Sigmoid colon (tissue), 7 donors: ENCODE data around the gene PTPRH. TPM values are rescaled to one million over a fixed set of nuclear protein-coding genes. Genes with fewer than 3 reads are reported as not detected.
"Not testable (repeated sequence)": the region's sequence is repeated elsewhere in the genome, so short reads cannot be mapped to it uniquely, and the experiment has no call there.

ENCODE experiments used
- DNase-seq: peaks from one replicate; pipeline ENCODE4 v3.0.0-alpha.2; 2019
- H3K27ac ChIP-seq, 4 donors: fragments of 200-600 bp; sonication (generic); one replicate each; pipeline ENCODE4 v1.5.1; 2016 to 2019; ENCODE audit warnings: mild to moderate bottlenecking in 1 of 4
- H3K27me3 ChIP-seq, 3 donors: fragments of 200-600 bp; sonication (generic); one replicate each; pipeline ENCODE4 v1.5.1; 2019; ENCODE audit warnings: mild to moderate bottlenecking in 1 of 3
- H3K36me3 ChIP-seq, 4 donors: fragments of 200-600 bp; sonication (generic); one replicate each; pipeline ENCODE4 v1.5.1; 2016 to 2019
- H3K4me1 ChIP-seq, 4 donors: fragments of 200-600 bp; sonication (generic); one replicate each; pipeline ENCODE4 v1.5.1; 2017 to 2019
- H3K4me3 ChIP-seq, 4 donors: fragments of 200-600 bp; sonication (generic); one replicate each; pipeline ENCODE4 v1.5.1; 2017 to 2019; ENCODE audit warnings: mild to moderate bottlenecking in 2 of 4, moderate library complexity in 1 of 4
- H3K9me3 ChIP-seq, 4 donors: fragments of 200-600 bp in 3 of 4; sonication (generic) in 3 of 4; one replicate each; pipeline versions ENCODE4 v1.5.1 to v1.6.1; 2013 to 2019
- EP300 ChIP-seq, 4 donors: sonication (generic); formaldehyde crosslinking; IDR thresholded peaks; one replicate each; pipeline ENCODE4 v1.6.1; 2017; ENCODE audit warnings: antibody characterized with exemption in 4 of 4
- POLR2A ChIP-seq, 2 donors: fragments of 450-650 bp; IDR thresholded peaks; one replicate each; pipeline ENCODE4 v1.6.1; 2016; ENCODE audit warnings: antibody characterized with exemption in 2 of 2, mild to moderate bottlenecking in 2 of 2, moderate library complexity in 2 of 2
- POLR2AphosphoS5 ChIP-seq, 4 donors: sonication (generic); formaldehyde crosslinking; IDR thresholded peaks; one replicate each; pipeline ENCODE4 v1.6.1; 2017; ENCODE audit warnings: antibody characterized with exemption in 4 of 4
- WGBS, 2 donors: extraction: QIAGEN DNeasy Blood & Tissue Kit; methylation state at CpG; one replicate each; pipeline ENCODE4 v1.1.7; 2013; 5-methylcytosine and 5-hydroxymethylcytosine counted together
- intact Hi-C: fragments of 100-400 bp; cut with DNase I; formaldehyde crosslinking; loops from one replicate; pipeline ENCODE4 v1.15.1; 2023
- polyA plus RNA-seq, 3 donors: library from polyadenylated mRNA; stranded (reverse); fragments of 200-250 nt; gene quantifications; one replicate each; pipeline ENCODE4 v1.2.3, GENCODE V29; 2013
- total RNA-seq, 4 donors: library from RNA; depleted of rRNA; stranded (reverse); fragments of >200 nt; gene quantifications; one replicate each; pipeline ENCODE4 v1.1.0, GENCODE V29; 2016
- TF ChIP-seq, protein P1 (sequence below), 4 experiments: fragments of 450-650 bp in 3 of 4; fragments of 200-600 bp in 1 of 4; IDR thresholded peaks; one replicate each; pipeline ENCODE4 v1.5.1; 2016 to 2019; ENCODE audit warnings: antibody characterized with exemption in 4 of 4, mild to moderate bottlenecking in 3 of 4, moderate library complexity in 2 of 4
- donor health status: healthy with polysubstance abuse.
- donor health status: Bipolar disorder and iron deficiency.
- donor health status: healthy.

The PTPRH gene
- total and polyA plus RNA-seq, 7 donors = 0.95 to 61.3 (median 4.3) TPM

DNA sequence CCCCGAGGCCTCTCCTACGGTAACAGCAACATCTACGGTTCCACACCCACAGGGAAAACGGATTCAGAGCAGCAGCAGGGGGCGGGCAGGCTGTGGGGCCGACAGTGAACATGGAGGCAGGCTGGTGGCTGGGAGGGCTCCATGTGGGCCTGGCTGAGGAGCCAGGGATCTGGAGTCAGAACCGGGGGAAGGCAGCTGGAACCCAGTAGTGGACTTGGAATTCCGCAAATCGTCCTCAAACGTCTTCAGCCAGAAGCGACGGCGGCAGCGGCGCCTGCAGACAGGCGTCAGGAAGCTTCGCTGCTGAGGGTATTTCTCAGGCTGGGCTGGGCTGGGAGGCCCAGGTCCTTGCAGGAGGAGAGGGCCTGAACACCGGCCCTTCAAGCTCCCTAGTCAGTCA is 17.5 kb upstream of the PTPRH start:
- no peak overlapping the region for H3K27ac ChIP-seq
- H3K4me3 ChIP-seq = no peak overlapping the region
- no peaks in the 10 kb centered on the region for H3K27me3 ChIP-seq
- no peak for DNase-seq
- H3K36me3 ChIP-seq = peaks cover 15 to 38% (median 25%) of the 10 kb centered on the region in 4 donors
- WGBS, 2 donors = 85 to 88% methylated on average over 18 of the region's 18 CpGs
- TF ChIP-seq POLR2AphosphoS5 (IDR thresholded peaks at IDR 0.05) (no peak), EP300 (IDR thresholded peaks at IDR 0.05) (no peak), POLR2A (IDR thresholded peaks at IDR 0.05) (no peak)
- TF ChIP-seq, protein P1, sequence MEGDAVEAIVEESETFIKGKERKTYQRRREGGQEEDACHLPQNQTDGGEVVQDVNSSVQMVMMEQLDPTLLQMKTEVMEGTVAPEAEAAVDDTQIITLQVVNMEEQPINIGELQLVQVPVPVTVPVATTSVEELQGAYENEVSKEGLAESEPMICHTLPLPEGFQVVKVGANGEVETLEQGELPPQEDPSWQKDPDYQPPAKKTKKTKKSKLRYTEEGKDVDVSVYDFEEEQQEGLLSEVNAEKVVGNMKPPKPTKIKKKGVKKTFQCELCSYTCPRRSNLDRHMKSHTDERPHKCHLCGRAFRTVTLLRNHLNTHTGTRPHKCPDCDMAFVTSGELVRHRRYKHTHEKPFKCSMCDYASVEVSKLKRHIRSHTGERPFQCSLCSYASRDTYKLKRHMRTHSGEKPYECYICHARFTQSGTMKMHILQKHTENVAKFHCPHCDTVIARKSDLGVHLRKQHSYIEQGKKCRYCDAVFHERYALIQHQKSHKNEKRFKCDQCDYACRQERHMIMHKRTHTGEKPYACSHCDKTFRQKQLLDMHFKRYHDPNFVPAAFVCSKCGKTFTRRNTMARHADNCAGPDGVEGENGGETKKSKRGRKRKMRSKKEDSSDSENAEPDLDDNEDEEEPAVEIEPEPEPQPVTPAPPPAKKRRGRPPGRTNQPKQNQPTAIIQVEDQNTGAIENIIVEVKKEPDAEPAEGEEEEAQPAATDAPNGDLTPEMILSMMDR (IDR thresholded peaks at IDR 0.05) = no peak
- no peaks in the 10 kb centered on the region for H3K9me3 ChIP-seq
- peaks cover 0 to 24% (median 19%) of the 10 kb centered on the region in 4 donors for H3K4me1 ChIP-seq
- intact Hi-C loops = no loop called here

DNA sequence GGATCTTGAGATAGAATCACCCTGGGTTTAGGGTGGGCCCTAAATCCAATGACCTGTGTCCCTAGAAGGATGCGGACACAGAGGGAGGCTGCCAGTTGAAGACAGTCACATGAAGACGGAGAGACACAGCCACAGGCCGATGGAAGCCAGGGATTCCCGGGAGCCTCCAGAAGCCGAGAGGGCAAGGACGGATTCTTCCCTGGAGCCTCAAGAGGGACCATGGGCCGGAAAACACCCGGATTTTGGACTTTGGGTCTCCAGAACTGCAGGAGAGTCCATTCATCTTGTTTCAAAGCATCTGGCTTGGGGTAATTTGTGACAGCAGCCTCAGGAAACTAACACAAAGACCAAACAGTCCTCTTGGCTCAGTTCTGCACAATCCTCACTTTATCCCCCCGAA is 17.0 kb upstream of the PTPRH start:
- no peak overlapping the region for H3K4me3 ChIP-seq
- H3K27ac ChIP-seq = no peak overlapping the region
- peaks cover 10 to 33% (median 20%) of the 10 kb centered on the region in 4 donors for H3K36me3 ChIP-seq
- intact Hi-C loops = no loop called here
- no peaks in the 10 kb centered on the region for H3K9me3 ChIP-seq
- 81 to 87% methylated on average over 9 of the region's 9 CpGs for WGBS, 2 donors
- H3K27me3 ChIP-seq = no peaks in the 10 kb centered on the region
- TF ChIP-seq, protein P1 (IDR thresholded peaks at IDR 0.05) = no peak
- TF ChIP-seq POLR2A (IDR thresholded peaks at IDR 0.05) = no peak
- no peak for TF ChIP-seq EP300 (IDR thresholded peaks at IDR 0.05)
- TF ChIP-seq POLR2AphosphoS5 (IDR thresholded peaks at IDR 0.05) = no peak
- DNase-seq = no peak
- peaks cover 0 to 24% (median 19%) of the 10 kb centered on the region in 4 donors for H3K4me1 ChIP-seq

- H3K27ac ChIP-seq = no peak overlapping the region
- no peak for DNase-seq
- WGBS, 2 donors = 91 to 93% methylated on average over 7 of the region's 7 CpGs
- H3K4me1 ChIP-seq = peaks cover 0 to 24% (median 19%) of the 10 kb centered on the region in 4 donors
- H3K9me3 ChIP-seq = no peaks in the 10 kb centered on the region
- peaks cover 2 to 25% (median 13%) of the 10 kb centered on the region in 4 donors for H3K36me3 ChIP-seq
- no peak overlapping the region for H3K4me3 ChIP-seq
- no peaks in the 10 kb centered on the region for H3K27me3 ChIP-seq
- intact Hi-C loops = no loop called here
- TF ChIP-seq, protein P1 (IDR thresholded peaks at IDR 0.05) = no peak
- TF ChIP-seq EP300 (IDR thresholded peaks at IDR 0.05) = no peak
- no peak for TF ChIP-seq POLR2A (IDR thresholded peaks at IDR 0.05)
- TF ChIP-seq POLR2AphosphoS5 (IDR thresholded peaks at IDR 0.05) = no peak
Observed at GRCh38 chr19:55225415-55225958, 16.2 kb upstream of the PTPRH start.

GRCh38 chr19:55224679-55225414 is 15.5 kb upstream of the PTPRH start:
- H3K9me3 ChIP-seq, intact Hi-C loops, H3K27me3 ChIP-seq, DNase-seq, H3K27ac ChIP-seq, H3K4me3 ChIP-seq: not testable (repeated sequence)
- 75 to 78% methylated on average over 11 of the region's 11 CpGs for WGBS, 2 donors
- peaks cover 0 to 19% (median 7%) of the 10 kb centered on the region in 4 donors for H3K36me3 ChIP-seq
- peaks cover 0 to 24% (median 19%) of the 10 kb centered on the region in 4 donors for H3K4me1 ChIP-seq

DNA sequence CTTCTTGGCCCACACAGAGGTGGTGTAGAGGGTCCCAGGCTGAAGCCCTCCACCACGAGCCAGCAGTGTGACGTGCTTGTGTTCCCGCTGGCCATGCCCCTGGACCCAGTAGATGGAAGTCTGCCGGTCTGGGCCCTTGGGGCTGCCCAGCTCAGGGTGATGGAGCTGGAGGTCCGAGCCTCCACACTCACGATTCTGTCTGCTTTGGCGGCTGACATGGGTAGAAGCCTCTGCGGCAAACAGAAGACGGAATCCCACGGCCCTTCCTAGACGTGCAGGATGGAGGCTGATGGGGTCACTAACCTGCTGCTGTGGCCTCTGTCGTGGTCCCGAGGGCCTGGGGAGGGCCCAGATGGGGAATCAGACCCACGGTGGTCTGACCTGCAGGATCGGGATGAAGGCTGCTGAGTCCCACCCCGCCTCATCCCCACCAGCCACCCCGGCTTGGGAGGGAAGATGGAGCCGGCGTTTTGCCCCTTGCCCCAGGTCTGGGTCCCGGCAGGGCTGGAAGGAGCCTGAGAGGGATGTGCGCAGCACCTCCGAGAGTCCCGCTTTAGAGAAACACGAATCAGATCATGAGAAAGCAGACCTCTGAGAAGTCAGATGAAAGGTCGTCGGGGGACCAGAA is 14.9 kb upstream of the PTPRH start:
- H3K27ac ChIP-seq = no peak overlapping the region
- intact Hi-C loops = no loop called here
- no peaks in the 10 kb centered on the region for H3K27me3 ChIP-seq
- no peak for DNase-seq
- H3K36me3 ChIP-seq = peaks cover 0 to 14% (median 2%) of the 10 kb centered on the region in 4 donors
- no peaks in the 10 kb centered on the region for H3K9me3 ChIP-seq
- WGBS, 2 donors = 83 to 85% methylated on average over 26 of the region's 26 CpGs
- H3K4me1 ChIP-seq = peaks cover 0 to 22% (median 18%) of the 10 kb centered on the region in 4 donors
- H3K4me3 ChIP-seq = no peak overlapping the region
- no peak for TF ChIP-seq POLR2AphosphoS5 (IDR thresholded peaks at IDR 0.05)
- no peak for TF ChIP-seq POLR2A (IDR thresholded peaks at IDR 0.05)
- TF ChIP-seq, protein P1 (IDR thresholded peaks at IDR 0.05) = no peak
- no peak for TF ChIP-seq EP300 (IDR thresholded peaks at IDR 0.05)
